H1 (cell line): Measurements from ENCODE around the gene PDZK1IP1. TPM values are rescaled to one million over a fixed set of nuclear protein-coding genes. Genes with fewer than 3 reads are reported as not detected.

Experiments used
- ASH2L ChIP-seq: fragments of 200-600, 300-600 bp; sonication (generic); IDR thresholded peaks from one replicate; pipeline ENCODE4 v1.7.1; 2017; ENCODE audit warnings: low read length
- ATF3 ChIP-seq: IDR thresholded peaks from 2 replicates; pipeline ENCODE4 v1.6.1; 2011; ENCODE audit warnings: low read depth, mild to moderate bottlenecking, low read length; ENCODE audit not compliant: insufficient read depth
- BRCA1 ChIP-seq: IDR thresholded peaks from 2 replicates; pipeline ENCODE4 v1.6.1; 2012; ENCODE audit warnings: low read depth, low read length, improper control_type of control experiment
- CREB1 ChIP-seq: IDR thresholded peaks from 2 replicates; pipeline ENCODE4 v1.6.1; 2012; ENCODE audit warnings: inconsistent platforms
- CTCF ChIP-seq, 3 experiments: IDR thresholded peaks; 1 replicate in 2 of 3; 2 replicates in 1 of 3; pipeline versions ENCODE4 v1.5.1 to v1.6.1; 2011; ENCODE audit warnings: low read length in 3 of 3, mild to moderate bottlenecking in 3 of 3, inconsistent platforms in 2 of 3, low read depth in 1 of 3, moderate library complexity in 1 of 3; ENCODE audit not compliant: insufficient read depth in 1 of 3; ENCODE audit errors: control extremely low read depth in 1 of 3
- E2F6 ChIP-seq: IDR thresholded peaks from 2 replicates; pipeline ENCODE4 v1.6.1; 2012; ENCODE audit warnings: inconsistent platforms
- JUND ChIP-seq: IDR thresholded peaks from 2 replicates; pipeline ENCODE4 v1.6.1; 2011; ENCODE audit warnings: mild to moderate bottlenecking, improper control_type of control experiment, low read length
- NANOG ChIP-seq: IDR thresholded peaks from 2 replicates; pipeline ENCODE4 v1.6.1; 2011; ENCODE audit warnings: low read length, low read depth, mild to moderate bottlenecking, inconsistent platforms; ENCODE audit not compliant: insufficient read depth, poor library complexity, severe bottlenecking
- NRF1 ChIP-seq: IDR thresholded peaks from 2 replicates; pipeline ENCODE4 v1.6.1; 2011; ENCODE audit warnings: mild to moderate bottlenecking, low read depth, low read length, improper control_type of control experiment
- PHF8 ChIP-seq: fragments of 200-600 bp; sonication (generic); conservative IDR thresholded peaks from 2 replicates; pipeline ENCODE4 v1.7.1; 2012; ENCODE audit warnings: low read depth, mild to moderate bottlenecking, inconsistent platforms, low read length, moderate library complexity
- RFX5 ChIP-seq: IDR thresholded peaks from 2 replicates; pipeline ENCODE4 v1.6.1; 2011; ENCODE audit warnings: low read depth, low read length, improper control_type of control experiment, borderline replicate concordance
- SIX5 ChIP-seq: IDR thresholded peaks from 2 replicates; pipeline ENCODE4 v1.6.1; 2011; ENCODE audit warnings: mild to moderate bottlenecking, low read depth, low read length
- SP1 ChIP-seq: IDR thresholded peaks from 2 replicates; pipeline ENCODE4 v1.6.1; 2011; ENCODE audit warnings: low read depth, low read length
- SP4 ChIP-seq: IDR thresholded peaks from 2 replicates; pipeline ENCODE4 v1.6.1; 2012; ENCODE audit warnings: low read length, inconsistent platforms
- TEAD4 ChIP-seq: IDR thresholded peaks from 2 replicates; pipeline ENCODE4 v1.6.1; 2012; ENCODE audit warnings: low read depth, low read length, inconsistent platforms, mixed read lengths
- YY1 ChIP-seq: IDR thresholded peaks from 2 replicates; pipeline ENCODE4 v1.6.1; 2011; ENCODE audit warnings: low read depth, mild to moderate bottlenecking, low read length
- polyA plus RNA-seq, 7 experiments: library from polyadenylated mRNA; depleted of rRNA in 3 of 7; stranded (reverse) in 5 of 7; unstranded in 2 of 7; fragments of >200 nt in 5 of 7; fragments of 200-250 nt in 2 of 7; gene quantifications; 1 replicate in 5 of 7; 2 replicates in 1 of 7; 4 replicates in 1 of 7; pipeline versions ENCODE4 v1.2.1 to v1.2.3, GENCODE V29; 2011 to 2013; ENCODE audit warnings: missing spikeins in 2 of 7, mixed read lengths in 2 of 7
- total RNA-seq: library from RNA; stranded (reverse); fragmentation: NEBNext Ultra II Directional; extraction: Animal tissue kit (Norgen Biotek cat#: 25700); gene quantifications from 2 replicates; pipeline ENCODE4 v1.2.1, GENCODE V29; 2021
- TF ChIP-seq, protein P1 (sequence below): IDR thresholded peaks from 2 replicates; pipeline ENCODE4 v1.6.1; 2012; ENCODE audit warnings: low read length, inconsistent platforms

PDZK1IP1 gene
- total and polyA plus RNA-seq, 2 of the 8 experiments (the other 6 are each of a cell fraction or from before 2014, with no cell fraction given), result 0.17 TPM; not detected in 1

DNA sequence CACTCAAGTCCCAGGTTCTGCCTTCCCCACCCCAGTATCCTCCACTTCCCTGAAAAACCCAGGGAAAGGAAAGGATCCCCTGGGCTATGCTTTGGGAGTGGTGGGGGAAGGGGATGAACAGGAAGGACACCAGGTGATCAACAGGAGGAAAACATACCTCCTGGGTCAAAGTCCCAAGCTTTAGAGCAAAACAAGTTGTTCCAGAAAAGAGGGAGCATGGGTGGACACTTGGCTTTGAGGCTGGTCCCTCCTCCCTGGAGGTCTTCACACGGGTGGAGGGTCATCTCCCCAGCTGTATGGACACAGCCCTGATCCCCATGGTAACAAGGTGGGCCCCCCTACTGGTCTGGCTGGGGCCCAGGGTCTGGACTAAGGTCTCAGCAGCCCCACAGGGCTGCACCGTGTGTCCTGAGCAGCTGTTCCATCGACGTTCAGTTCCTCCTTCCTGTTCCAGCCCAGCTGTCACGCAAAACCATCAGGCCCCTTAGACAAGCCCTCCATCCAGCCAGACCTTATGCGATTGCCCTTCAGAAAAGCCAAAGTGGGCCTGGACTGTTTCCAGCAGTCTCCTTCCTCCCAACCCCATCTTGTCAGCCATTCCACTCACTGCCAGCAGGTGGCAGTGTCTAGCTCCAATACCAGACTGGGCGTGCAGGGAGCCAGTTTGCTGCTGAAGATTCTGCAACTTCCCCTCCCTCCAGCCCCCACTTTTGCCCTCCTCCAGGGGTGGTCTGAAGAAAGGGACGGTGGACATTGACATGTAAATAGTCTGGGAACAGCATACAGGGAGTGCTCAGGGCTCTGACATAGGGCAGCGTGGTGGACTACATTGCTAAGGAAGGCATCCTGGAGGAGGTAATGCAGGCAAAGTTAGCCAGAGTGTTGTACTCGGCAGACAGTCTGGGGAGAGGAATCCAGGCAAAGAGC lies 2.9 kb upstream of the PDZK1IP1 start (continued):
- TF ChIP-seq, protein P1, sequence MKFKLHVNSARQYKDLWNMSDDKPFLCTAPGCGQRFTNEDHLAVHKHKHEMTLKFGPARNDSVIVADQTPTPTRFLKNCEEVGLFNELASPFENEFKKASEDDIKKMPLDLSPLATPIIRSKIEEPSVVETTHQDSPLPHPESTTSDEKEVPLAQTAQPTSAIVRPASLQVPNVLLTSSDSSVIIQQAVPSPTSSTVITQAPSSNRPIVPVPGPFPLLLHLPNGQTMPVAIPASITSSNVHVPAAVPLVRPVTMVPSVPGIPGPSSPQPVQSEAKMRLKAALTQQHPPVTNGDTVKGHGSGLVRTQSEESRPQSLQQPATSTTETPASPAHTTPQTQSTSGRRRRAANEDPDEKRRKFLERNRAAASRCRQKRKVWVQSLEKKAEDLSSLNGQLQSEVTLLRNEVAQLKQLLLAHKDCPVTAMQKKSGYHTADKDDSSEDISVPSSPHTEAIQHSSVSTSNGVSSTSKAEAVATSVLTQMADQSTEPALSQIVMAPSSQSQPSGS, result no peak
- no peak for TF ChIP-seq SP4
- no peak for TF ChIP-seq SIX5
- peak; percentile 53; the same call in 1 of the 2 replicates for TF ChIP-seq JUND
- no peak for TF ChIP-seq NRF1
- no peak for TF ChIP-seq PHF8
- peak; percentile 78; the same call in 1 of the 2 replicates for TF ChIP-seq YY1
- peak; percentile 37 for TF ChIP-seq TEAD4
- TF ChIP-seq RFX5, result no peak
- 0 out of 2 replicates have a peak, but pooled peaks have one; percentile 2 for TF ChIP-seq SP1
- TF ChIP-seq ASH2L, result peak; percentile 21
- no peak for TF ChIP-seq E2F6
- no peak for TF ChIP-seq ATF3
- TF ChIP-seq BRCA1, result no peak
- peak; percentile 89 to 99 (median 95) for TF ChIP-seq CTCF (IDR thresholded peaks at IDR 0.05; ENCODE audit: control extremely low read depth in 1 of 3, insufficient read depth in 1 of 3, low read depth in 1 of 3, low read length in 3 of 3)
- TF ChIP-seq NANOG, result no peak
- TF ChIP-seq CREB1, result peak; percentile 55
